HuH-7 (cell line): ENCODE results near the gene KCNQ1.

Experiments used
- DNase-seq: peaks from one replicate; pipeline ENCODE4 v3.0.0; 2011; ENCODE audit warnings: low spot score

Gene KCNQ1

GRCh38 chr11:2732940-2733628 is 288.3 kb downstream of the KCNQ1 start:
- no peak for DNase-seq

- DNase-seq: no peak
Observed at GRCh38 chr11:2734181-2735052, 289.6 kb downstream of the KCNQ1 start.

GRCh38 chr11:2735053-2735589 is 290.3 kb downstream of the KCNQ1 start:
- no peak for DNase-seq

GRCh38 chr11:2736577-2737225 is 291.9 kb downstream of the KCNQ1 start:
- DNase-seq: no peak

- DNase-seq: no peak
Observed at GRCh38 chr11:2737226-2737590, 292.4 kb downstream of the KCNQ1 start.

- peak; percentile 66 for DNase-seq
Observed at GRCh38 chr11:2737866-2738265, 293.1 kb downstream of the KCNQ1 start.

GRCh38 chr11:2738551-2739431 is 294.0 kb downstream of the KCNQ1 start:
- DNase-seq: no peak

- DNase-seq: no peak
Observed at GRCh38 chr11:2739531-2740274, 294.9 kb downstream of the KCNQ1 start.

- no peak for DNase-seq
Observed at GRCh38 chr11:2740275-2740940, 295.6 kb downstream of the KCNQ1 start.

- DNase-seq: no peak
Observed at GRCh38 chr11:2741006-2741376, 296.2 kb downstream of the KCNQ1 start.

GRCh38 chr11:2741377-2742131 is 296.7 kb downstream of the KCNQ1 start:
- no peak for DNase-seq

GRCh38 chr11:2742201-2742600 is 297.4 kb downstream of the KCNQ1 start:
- no peak for DNase-seq

- DNase-seq: no peak
Observed at GRCh38 chr11:2742611-2743426, 298.0 kb downstream of the KCNQ1 start.

- DNase-seq: no peak
Observed at GRCh38 chr11:2743427-2744110, 298.8 kb downstream of the KCNQ1 start.

GRCh38 chr11:2744166-2744565 is 299.4 kb downstream of the KCNQ1 start:
- DNase-seq: no peak

GRCh38 chr11:2745511-2745910 is 300.7 kb downstream of the KCNQ1 start:
- DNase-seq: no peak

GRCh38 chr11:2746401-2747247 is 301.8 kb downstream of the KCNQ1 start:
- DNase-seq: no peak
